Measurements from ENCODE around the gene PDAP1.
A peak's percentile ranks its signal among the peaks of the same experiment; 100 is the strongest.
"Not testable (repeated sequence)": the region's sequence is repeated elsewhere in the genome, so short reads cannot be mapped to it uniquely, and the experiment has no call there.

Gene PDAP1

GRCh38 chr7:99408379-99409191 lies at the start of gene PDAP1, which contains the start of gene BUD31:
TSS of gene PDAP1 (minus strand) at chr7:99408597. CDS start at chr7:99408548, 49 bp downstream.
TSS of gene BUD31 (plus strand) at chr7:99408969. CDS start at chr7:99411093, 2,124 bp downstream.
- peak; percentile 92 for DNase-seq

- no peak for DNase-seq
These were observed 49.5 kb upstream of the PDAP1 start for GRCh38 chr7:99457650-99458493.

- no peak for DNase-seq
These were observed 48.8 kb upstream of the PDAP1 start for GRCh38 chr7:99457050-99457649.

- DNase-seq: no peak
These were observed 47.9 kb upstream of the PDAP1 start for GRCh38 chr7:99456288-99456687.

GRCh38 chr7:99455874-99456273 lies 47.5 kb upstream of the PDAP1 start:
- no peak for DNase-seq

GRCh38 chr7:99453105-99453504 lies 44.7 kb upstream of the PDAP1 start:
- no peak for DNase-seq

- no peak for DNase-seq
These were observed 44.1 kb upstream of the PDAP1 start for GRCh38 chr7:99452541-99452940.

- no peak for DNase-seq
These were observed 43.5 kb upstream of the PDAP1 start for GRCh38 chr7:99451936-99452335.

- no peak for DNase-seq
These were observed 40.9 kb upstream of the PDAP1 start for GRCh38 chr7:99449326-99449725.

- no peak for DNase-seq
These were observed 40.5 kb upstream of the PDAP1 start for GRCh38 chr7:99448855-99449254.

GRCh38 chr7:99447943-99448342 lies 39.5 kb upstream of the PDAP1 start:
- no peak for DNase-seq

GRCh38 chr7:99446096-99446495 lies 37.7 kb upstream of the PDAP1 start:
- no peak for DNase-seq

- DNase-seq: peak; percentile 29
These were observed 31.8 kb upstream of the PDAP1 start for GRCh38 chr7:99440195-99440594.

- DNase-seq: peak; percentile 96
These were observed 30.4 kb upstream of the PDAP1 start, which contains the start of the genes CPSF4 and PTCD1 for GRCh38 chr7:99438573-99439480. TSS of gene CPSF4 (plus strand) at chr7:99438943. CDS start at chr7:99439083, 140 bp downstream. TSS of gene PTCD1 (minus strand) at chr7:99438798. CDS start at chr7:99435242, 3,556 bp downstream.

GRCh38 chr7:99437946-99438572 lies 29.7 kb upstream of the PDAP1 start:
- DNase-seq: no peak

GRCh38 chr7:99433158-99433557 lies 24.8 kb upstream of the PDAP1 start:
- no peak for DNase-seq

GRCh38 chr7:99431756-99432540 lies 23.6 kb upstream of the PDAP1 start:
- DNase-seq: not testable (repeated sequence)

- DNase-seq: no peak
These were observed 21.4 kb upstream of the PDAP1 start for GRCh38 chr7:99429756-99430155.

- no peak for DNase-seq
These were observed 20.7 kb upstream of the PDAP1 start for GRCh38 chr7:99428972-99429566.
